Embryonic facial prominence (tissue), 1 donor: ENCODE data around the gene PROSER3.

Experiments
- DNase-seq: peaks from one replicate; pipeline ENCODE4 v3.0.0-alpha.2; 2016; ENCODE audit errors: extremely low spot score

Gene PROSER3

GRCh38 chr19:35816846-35817245, 58.9 kb downstream of the PROSER3 start:
- no peak for DNase-seq

- DNase-seq, result no peak
Observed at GRCh38 chr19:35818445-35818844, 60.5 kb downstream of the PROSER3 start.
